ENCODE measurements around the gene TCP10L.
"Not testable (repeated sequence)": the region's sequence is repeated elsewhere in the genome, so short reads cannot be mapped to it uniquely, and the experiment has no call there.

The TCP10L gene

DNA sequence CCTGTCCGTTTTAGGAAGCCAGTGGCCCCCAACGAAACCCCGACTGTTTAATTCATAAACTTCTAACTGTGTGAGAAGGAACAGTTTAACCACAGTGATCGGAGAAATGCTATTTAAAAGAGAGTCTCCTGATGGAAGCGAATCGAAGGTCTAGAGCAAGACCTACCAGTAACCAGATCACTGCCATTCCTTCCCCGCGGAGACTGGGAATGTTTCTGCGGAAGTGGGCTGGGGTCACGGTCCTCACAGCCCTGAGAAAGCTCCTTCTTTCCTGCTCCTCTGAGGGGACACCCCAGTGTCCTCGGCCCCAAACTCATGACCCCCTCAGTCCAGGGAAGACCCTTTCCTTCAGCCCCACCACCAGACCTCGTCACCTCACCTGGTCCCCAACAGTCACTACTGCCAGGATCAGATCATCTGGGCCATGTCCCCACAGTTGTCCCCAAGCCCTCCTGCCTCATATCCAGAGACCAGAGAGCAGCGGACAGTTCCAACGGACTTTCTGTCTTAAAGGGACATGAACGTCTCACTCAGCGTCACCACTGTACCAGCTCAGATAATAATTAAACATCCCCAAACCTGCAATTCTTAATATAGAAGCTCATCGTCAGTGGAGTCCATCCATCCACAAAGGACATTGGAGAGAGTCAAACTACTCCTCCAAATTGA is at the start of gene TCP10L:
TCP10L (minus strand) TSS at position 482 of the 669 bp plus-strand sequence. CDS start 1,219 bp downstream, outside the sequence.
- DNase-seq = no peak

DNA sequence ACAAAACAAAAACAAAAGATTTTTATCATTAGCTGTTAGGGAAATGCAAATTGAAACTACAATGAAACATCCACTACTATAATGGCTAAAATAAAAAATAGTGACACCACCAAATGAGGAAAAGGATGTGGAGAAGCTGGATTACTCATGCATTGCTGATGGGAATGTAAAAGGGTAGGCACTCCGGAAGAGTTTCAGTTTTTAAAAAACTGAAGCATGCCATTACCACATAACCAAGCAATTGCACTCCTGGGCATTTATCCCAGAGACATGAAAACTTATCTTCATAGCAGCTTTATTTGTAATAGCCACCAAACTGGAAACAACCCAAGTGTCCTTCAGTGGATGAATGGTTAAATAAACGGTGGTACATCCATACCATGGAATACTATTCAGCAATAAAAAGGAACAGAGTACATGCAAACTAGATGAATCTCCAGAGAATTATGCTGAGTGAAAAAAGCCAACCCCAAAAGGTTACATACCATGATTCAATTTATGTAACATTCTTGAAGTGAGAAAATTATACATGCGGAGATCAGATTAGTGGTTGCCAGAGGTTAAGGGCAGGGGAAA is 41.4 kb upstream of the TCP10L start:
- no peak for DNase-seq

- DNase-seq = not testable (repeated sequence)
Measured at GRCh38 chr21:32618218-32618617, 32.9 kb upstream of the TCP10L start.

DNA sequence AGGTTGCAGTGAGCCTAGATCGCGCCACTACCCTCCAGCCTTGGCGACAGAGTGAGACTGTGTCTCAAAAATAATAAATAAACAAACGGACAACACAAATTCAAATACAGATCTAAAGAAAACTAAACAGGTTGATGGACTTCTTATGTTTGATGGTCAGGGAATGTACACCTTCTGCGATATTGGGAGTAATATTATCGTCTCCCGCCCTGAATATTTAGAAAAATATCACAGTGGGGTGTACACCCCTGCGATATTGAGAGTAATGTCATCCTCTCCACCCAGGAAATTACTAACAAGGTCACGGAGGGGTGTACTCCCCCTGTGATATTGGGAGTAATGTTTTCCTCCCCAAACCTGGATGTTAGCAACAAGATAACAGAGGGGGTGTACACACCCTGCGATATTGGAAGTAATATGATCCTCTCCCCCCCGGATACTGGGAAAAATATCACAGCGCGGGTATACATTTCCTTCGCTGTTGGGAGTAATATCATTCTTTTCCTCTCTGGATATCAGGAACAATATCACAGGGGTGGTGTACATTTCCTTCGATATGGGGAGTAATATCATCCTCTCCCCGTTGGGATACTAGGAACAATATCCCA is 28.2 kb upstream of the TCP10L start:
- DNase-seq = no peak

- DNase-seq = no peak
Measured at GRCh38 chr21:32612999-32613337, 27.6 kb upstream of the TCP10L start.

DNA sequence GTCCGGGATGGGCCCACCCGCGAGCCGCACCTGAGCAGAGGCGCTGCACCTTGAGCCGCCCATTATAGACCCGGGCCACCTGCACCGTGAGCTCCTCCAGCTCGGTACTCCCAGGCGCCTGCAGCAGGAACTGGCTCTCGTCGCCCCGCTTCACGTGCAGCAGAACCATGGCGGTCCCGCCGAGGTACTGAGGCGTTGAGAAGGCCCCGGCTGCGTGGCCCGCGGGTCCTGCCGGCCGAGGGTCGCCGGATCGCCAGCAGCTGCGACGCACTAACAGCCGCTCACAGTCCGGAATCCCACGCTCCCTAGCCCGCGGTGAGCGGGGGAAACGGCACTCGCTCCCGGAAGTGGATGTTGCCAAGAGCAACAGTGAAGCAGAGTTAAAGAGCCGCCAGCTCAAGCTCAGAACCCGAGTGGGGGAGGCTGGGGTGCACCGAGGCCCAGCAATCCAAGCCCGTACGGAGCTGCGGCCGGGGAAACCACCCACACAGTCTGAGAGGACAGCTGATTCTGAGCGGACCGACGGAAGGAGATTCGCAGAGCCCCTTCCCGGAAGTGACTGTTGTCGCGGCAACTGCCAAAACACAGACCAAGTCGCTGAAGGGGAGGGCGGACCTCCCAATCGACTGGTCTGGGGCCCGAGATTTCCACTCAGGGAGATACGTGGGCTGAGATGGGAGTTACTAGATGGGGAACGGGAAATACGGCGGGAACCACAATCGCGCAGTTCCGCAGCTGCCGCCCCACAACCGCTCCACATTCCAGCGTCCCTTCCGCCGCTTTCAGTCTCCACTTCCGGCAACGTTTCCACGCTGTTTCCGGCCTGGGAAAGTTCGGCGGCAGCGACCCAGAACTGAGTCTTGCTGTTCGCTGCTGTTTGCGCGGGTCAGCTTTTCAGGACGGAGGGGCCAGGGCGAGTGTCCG is 27.0 kb upstream of the TCP10L start, which contains the start of gene CFAP298:
CFAP298 (minus strand) TSS at position 303 of the 924 bp plus-strand sequence; CDS start at position 169, 134 bp downstream.
- DNase-seq = peak; percentile 74 to 86

DNA sequence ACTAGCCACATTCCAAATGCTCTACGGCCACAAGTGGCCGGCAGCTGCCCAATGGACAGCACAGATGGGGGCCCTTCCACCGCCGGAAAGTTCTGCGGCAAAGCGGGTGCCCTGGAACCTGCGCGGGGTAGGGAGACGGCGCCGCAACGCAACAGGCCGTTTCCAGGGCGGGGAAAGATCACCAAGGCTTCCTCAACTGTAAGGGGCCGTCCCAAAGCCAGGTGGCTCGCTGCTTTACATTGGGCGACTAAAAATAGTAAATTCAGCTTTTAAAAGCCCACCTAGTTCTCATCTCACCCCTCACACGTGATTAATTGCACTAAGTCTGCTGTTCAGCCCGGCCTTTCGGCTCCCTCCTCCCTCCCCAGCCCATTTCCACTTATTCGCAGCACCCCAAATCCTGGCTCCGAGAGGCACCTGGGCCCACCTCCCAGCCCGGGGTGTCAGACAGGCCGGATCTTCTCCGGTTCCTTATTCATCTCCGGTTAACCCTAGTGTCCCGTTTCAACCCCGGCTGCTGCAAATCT is 26.2 kb upstream of the TCP10L start:
- peak in 1 of 2 experiments; percentile 8 for DNase-seq

DNA sequence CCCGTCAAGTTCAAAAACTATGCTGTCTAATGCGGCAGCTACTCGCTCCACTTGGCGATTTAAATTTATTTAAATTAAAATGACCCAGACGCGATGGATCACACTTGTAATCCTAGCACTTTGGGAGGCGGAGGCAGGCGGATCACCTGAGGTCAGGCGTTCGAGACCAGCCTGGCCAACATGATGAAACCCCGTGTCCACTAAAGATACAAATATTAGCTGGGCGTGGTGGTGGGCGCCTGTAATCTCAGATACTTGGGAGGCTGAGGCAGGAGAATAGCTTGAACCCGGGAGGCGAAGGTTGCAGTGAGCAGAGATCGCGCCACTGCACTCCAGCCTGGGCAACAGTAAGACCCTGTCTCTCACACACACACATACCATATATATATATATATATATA is 25.6 kb upstream of the TCP10L start:
- DNase-seq = not testable (repeated sequence)

DNA sequence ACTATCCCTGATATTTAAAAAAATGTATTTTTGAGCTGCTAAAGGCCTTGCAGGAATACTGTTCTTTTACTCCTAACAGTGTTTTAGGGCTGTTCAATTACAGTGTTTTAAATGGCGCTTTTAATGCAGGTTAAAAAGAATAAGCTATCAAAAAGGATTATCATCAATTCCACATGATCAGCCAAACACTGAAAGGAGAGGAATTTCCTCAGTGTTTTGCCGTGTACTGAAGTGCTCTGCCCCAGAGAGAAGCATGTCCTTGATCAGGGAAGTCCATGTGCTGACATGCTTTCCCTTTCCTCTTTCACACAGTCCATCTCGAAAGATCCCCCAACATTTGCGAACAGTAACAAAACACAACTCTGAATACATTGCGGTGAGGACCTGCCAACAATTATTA is 23.5 kb upstream of the TCP10L start:
- no peak for DNase-seq

DNA sequence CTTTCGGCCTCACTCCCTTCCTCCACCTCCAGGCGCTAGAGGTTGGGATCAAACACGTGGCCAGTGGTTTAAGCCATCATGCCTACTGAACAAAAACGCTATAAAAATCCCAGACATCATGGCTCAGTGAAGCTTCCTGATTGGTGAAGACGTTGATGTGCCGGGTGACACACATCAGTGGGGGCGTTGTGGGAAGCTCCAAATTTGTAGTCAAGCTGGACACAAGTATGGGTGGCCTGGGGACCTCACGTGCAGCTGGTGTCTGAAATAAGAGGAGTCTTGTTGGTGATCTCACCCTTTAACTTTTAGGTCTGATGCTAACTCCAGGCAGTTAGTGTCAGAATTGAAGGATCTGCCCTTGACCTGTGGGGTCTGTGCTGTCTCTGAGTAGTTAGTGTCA is 20.1 kb upstream of the TCP10L start:
- DNase-seq = no peak

- DNase-seq = peak; percentile 59 to 87
Measured at GRCh38 chr21:32604464-32604863, 19.1 kb upstream of the TCP10L start.

DNA sequence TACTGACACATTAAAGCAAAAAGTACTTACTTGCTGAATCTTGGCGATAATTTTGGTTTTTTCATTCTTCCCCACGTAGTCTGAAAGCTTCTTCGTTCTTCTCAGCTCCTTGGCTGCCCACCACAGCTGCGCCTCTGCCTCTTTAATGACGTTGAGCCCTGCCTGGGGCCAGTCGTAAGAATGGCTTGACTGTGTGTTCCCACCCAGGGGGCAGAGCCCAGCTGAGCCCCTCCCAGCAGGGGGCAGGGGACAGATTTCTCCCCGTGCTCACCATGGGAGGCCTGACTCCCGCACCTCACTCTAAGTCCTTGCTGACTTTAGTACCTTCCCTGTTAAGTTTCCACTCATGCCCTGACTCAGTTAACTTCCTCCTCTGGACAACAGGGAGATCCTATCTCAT is 17.8 kb upstream of the TCP10L start:
- DNase-seq = no peak

- no peak for DNase-seq
Measured at GRCh38 chr21:32602099-32602498, 16.8 kb upstream of the TCP10L start.

DNA sequence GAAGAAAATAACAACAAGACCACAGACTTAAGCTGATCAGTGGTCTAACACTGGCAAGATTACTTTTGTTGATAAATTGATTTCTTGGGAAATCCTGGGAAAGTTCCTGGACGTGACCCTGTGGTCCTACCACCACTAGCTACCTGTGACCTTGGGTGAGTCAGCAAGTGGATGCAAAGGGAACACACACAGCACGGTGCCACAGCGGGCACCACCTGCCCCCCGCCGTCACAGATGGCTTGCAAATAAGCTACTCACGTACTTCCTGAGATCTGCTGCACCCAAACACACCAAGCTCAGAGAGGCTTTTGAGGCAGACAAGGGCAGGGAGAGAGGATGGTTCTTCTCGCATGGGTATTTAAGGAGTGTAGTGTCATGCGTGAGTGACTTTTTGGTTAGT is 14.2 kb upstream of the TCP10L start:
- DNase-seq = peak in 1 of 2 experiments; percentile 47

GRCh38 chr21:32599091-32599490 is 13.8 kb upstream of the TCP10L start:
- no peak for DNase-seq

- no peak for DNase-seq
Measured at GRCh38 chr21:32597205-32597604, 11.9 kb upstream of the TCP10L start.

DNA sequence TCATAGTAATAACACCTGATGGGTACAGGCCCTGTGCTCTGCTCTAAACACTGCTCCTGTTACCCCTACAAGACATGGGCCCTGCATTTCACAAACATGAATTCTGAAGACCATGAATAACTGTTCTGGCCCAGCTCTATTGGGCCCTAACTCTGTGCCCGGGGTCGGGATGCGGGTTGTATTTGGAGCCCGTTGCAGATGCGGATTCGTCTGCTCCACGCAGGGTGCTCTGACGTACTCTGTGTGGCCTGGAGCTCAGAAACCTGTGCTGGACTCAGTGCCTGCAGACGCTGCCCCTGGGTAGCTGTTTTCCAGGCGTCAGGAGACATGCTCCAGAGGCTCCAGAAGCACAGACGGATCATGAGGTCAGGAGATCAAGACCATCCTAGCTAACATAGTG is 10.1 kb upstream of the TCP10L start:
- DNase-seq = no peak

GRCh38 chr21:32593690-32594089 is 8.4 kb upstream of the TCP10L start:
- DNase-seq = no peak

DNA sequence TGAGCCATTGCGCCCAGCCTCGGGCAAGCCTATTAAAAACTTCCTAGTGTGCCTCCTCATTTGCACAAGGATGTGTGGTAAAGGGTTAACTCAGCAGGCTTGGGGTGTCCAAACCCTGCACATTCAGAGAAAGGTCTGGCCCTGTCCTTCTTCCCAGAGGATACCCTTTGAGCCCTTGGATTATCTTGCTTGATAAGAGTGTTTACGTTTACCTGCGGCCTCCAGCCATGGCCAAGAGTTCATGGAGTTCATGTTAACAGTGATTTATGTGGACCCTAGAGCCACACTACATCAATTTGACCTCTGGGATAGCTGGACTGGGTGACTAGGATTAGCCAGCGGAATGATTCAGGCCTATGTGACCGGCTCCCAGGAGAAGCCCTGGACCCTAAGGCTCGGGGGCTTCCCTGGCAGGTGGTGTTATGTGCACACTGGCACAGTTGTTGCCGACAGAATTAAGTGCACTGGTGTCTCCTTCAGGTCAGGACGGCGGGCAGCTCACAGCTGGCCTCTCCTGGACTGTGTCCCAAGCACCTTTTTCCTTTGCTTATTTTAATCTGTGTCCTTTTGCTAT is 7.7 kb upstream of the TCP10L start:
- DNase-seq = no peak

DNA sequence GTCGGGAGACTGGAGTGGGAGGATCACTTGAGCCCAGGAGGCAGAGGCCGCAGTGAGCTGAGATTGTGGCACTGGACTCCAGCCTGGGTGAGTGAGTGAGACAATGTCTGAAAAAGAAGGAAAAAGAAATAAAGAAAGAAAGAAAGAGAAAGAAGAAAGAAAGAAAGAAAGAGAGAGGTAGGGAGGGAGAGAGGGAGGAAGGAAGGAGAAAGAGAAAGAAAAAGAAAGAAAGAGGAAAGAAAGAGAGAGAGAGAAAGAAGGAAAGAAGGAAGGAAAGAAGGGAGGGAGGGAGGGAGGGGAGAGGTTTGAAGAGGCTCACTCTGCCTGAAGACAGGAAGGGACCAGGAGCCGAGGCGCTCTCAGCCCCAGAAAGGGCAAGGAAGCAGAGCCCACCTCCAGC is 4.8 kb upstream of the TCP10L start:
- no peak for DNase-seq

GRCh38 chr21:32587651-32588050 is 2.3 kb upstream of the TCP10L start:
- DNase-seq = no peak

GRCh38 chr21:32587120-32587519 is 1.8 kb upstream of the TCP10L start:
- no peak for DNase-seq

DNA sequence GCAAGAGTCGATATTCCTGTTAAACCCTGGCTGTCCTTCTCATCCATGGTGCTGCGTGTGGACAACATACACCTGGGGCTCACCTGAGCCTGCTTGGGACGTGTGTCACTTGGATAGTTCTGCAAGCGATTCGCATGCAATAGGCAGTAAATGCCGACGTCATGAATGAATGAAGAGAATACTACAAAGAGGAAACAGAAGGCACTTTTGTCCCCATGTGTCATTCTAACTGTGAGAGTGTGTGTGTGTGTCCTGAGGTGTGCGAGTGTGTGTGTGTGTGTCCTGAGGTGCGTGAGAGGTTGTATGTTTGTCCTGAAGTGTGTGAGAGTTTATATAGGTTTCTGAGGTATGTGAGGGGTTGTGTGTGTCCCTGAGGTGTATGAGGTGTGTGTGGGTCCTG is 647 bp upstream of the TCP10L start:
- no peak for DNase-seq
